ENCODE data around the gene RALB.

The RALB gene

GRCh38 chr2:120298173-120298835 is 45.7 kb downstream of the RALB start:
- Histone ChIP-seq H3K14ac (ENCODE audit: low read length) (no peak overlapping the region), H3K18ac (ENCODE audit: low read length) (no peak overlapping the region)
- no CpG with 5 or more reads among the region's 7 CpGs for WGBS (ENCODE audit: extremely low coverage, insufficient coverage, insufficient read length)

DNA sequence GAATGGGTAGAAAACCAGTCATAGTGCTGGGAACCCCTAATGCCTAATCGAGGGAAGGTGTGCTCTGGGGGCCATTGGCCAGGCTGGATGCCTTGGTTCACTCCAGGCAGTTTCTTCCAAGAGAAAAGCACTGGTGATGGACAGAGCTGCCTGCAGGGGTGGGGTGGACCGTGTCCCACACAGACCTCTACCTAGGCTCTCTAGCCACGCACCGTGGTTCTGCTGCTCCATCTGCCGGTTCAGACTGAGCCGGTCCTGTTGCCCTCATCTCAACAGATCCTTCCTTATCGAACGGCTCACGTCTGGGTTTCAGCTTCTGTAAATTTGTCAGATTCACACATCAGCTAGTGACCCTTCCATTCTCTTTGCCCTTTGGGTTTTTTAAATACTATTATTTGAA is 46.4 kb downstream of the RALB start:
- H2AK5ac ChIP-seq (ENCODE audit: low read length), result peak overlapping the region; percentile 91
- H3K18ac ChIP-seq (ENCODE audit: low read length), result peak overlapping the region; percentile 82
- H2AFZ ChIP-seq (ENCODE audit: insufficient read depth, low read length, poor library complexity), result no peak overlapping the region
- H3K23ac ChIP-seq (ENCODE audit: low read length), result no peak overlapping the region
- H2BK12ac ChIP-seq (ENCODE audit: low read length), result peak overlapping the region; percentile 96
- H3K79me1 ChIP-seq (ENCODE audit: low read length), result peaks cover 5% of the 10 kb centered on the region
- no peaks in the 10 kb centered on the region for H3K27me3 ChIP-seq (ENCODE audit: insufficient read depth, low read length)
- no peak overlapping the region for H4K8ac ChIP-seq (ENCODE audit: low read depth, low read length)
- peak overlapping the region; percentile 47 for H3K4ac ChIP-seq (ENCODE audit: low read depth, low read length)
- H3K4me1 ChIP-seq (ENCODE audit: control insufficient read depth in 1 of 2, insufficient read depth in 2 of 2, low read length in 2 of 2), result peaks cover 12 to 16% of the 10 kb centered on the region in 2 experiments
- peaks cover 2% of the 10 kb centered on the region for H3K9me3 ChIP-seq (ENCODE audit: insufficient read depth, low read depth, low read length)
- H2BK5ac ChIP-seq (ENCODE audit: low read depth, low read length, poor library complexity), result peak overlapping the region; percentile 51
- H3K4me3 ChIP-seq (ENCODE audit: low read depth, low read length), result no peak overlapping the region
- no peak overlapping the region for H3K14ac ChIP-seq (ENCODE audit: low read length)
- H3K4me2 ChIP-seq (ENCODE audit: low read length), result no peak overlapping the region
- peak overlapping the region; percentile 64 for H2BK120ac ChIP-seq (ENCODE audit: insufficient read depth, low read length, poor library complexity)
- no peak overlapping the region for H3K9ac ChIP-seq (ENCODE audit: low read length)
- no peaks in the 10 kb centered on the region for H3K79me2 ChIP-seq (ENCODE audit: control insufficient read depth, insufficient read depth, low read length, poor library complexity)
- peak; percentile 20 to 37 for DNase-seq
- H4K12ac ChIP-seq (ENCODE audit: low read depth, low read length), result no peak overlapping the region
- peak overlapping the region; percentile 72 for H4K91ac ChIP-seq (ENCODE audit: low read depth, low read length)
- peaks cover 4 to 9% of the 10 kb centered on the region in 2 experiments for H3K36me3 ChIP-seq (ENCODE audit: control insufficient read depth in 1 of 2, insufficient read depth in 2 of 2, low read length in 2 of 2)
- H3K27ac ChIP-seq (ENCODE audit: low read depth, low read length), result no peak overlapping the region
- WGBS (ENCODE audit: extremely low coverage, insufficient coverage, insufficient read length), result no CpG with 5 or more reads among the region's 9 CpGs

More at GRCh38 chr2:120298173-120298835, 45.7 kb downstream of the RALB start:
- Histone ChIP-seq H3K9ac (ENCODE audit: low read length) (no peak overlapping the region), H2AK5ac (ENCODE audit: low read length) (no peak overlapping the region), H2AFZ (ENCODE audit: insufficient read depth, low read length, poor library complexity) (no peak overlapping the region), H3K27me3 (ENCODE audit: insufficient read depth, low read length) (no peaks in the 10 kb centered on the region), H4K12ac (ENCODE audit: low read depth, low read length) (no peak overlapping the region), H4K91ac (ENCODE audit: low read depth, low read length) (no peak overlapping the region), H2BK5ac (ENCODE audit: low read depth, low read length, poor library complexity) (no peak overlapping the region), H3K4ac (ENCODE audit: low read depth, low read length) (no peak overlapping the region), H2BK12ac (ENCODE audit: low read length) (no peak overlapping the region), H3K79me2 (ENCODE audit: control insufficient read depth, insufficient read depth, low read length, poor library complexity) (no peaks in the 10 kb centered on the region), H2BK120ac (ENCODE audit: insufficient read depth, low read length, poor library complexity) (no peak overlapping the region), H3K4me3 (ENCODE audit: low read depth, low read length) (no peak overlapping the region), H3K9me3 (ENCODE audit: insufficient read depth, low read depth, low read length) (peaks cover 2% of the 10 kb centered on the region), H3K79me1 (ENCODE audit: low read length) (peaks cover 5% of the 10 kb centered on the region), H3K36me3 (ENCODE audit: control insufficient read depth in 1 of 2, insufficient read depth in 2 of 2, low read length in 2 of 2) (peaks cover 4 to 11% of the 10 kb centered on the region in 2 experiments), H4K8ac (ENCODE audit: low read depth, low read length) (no peak overlapping the region), H3K23ac (ENCODE audit: low read length) (no peak overlapping the region), H3K4me2 (ENCODE audit: low read length) (no peak overlapping the region), H3K27ac (ENCODE audit: low read depth, low read length) (peak overlapping the region; percentile 50), H3K4me1 (ENCODE audit: control insufficient read depth in 1 of 2, insufficient read depth in 2 of 2, low read length in 2 of 2) (peaks cover 12 to 17% of the 10 kb centered on the region in 2 experiments)
- peak in 1 of 2 donors; percentile 56 for DNase-seq

GRCh38 chr2:120299561-120299960 is 46.9 kb downstream of the RALB start:
- Histone ChIP-seq H3K4me1 (ENCODE audit: control insufficient read depth in 1 of 2, insufficient read depth in 2 of 2, low read length in 2 of 2) (peaks cover 12 to 16% of the 10 kb centered on the region in 2 experiments), H3K36me3 (ENCODE audit: control insufficient read depth in 1 of 2, insufficient read depth in 2 of 2, low read length in 2 of 2) (peaks cover 4 to 8% of the 10 kb centered on the region in 2 experiments), H2BK120ac (ENCODE audit: insufficient read depth, low read length, poor library complexity) (no peak overlapping the region), H3K79me2 (ENCODE audit: control insufficient read depth, insufficient read depth, low read length, poor library complexity) (no peaks in the 10 kb centered on the region), H3K4me3 (ENCODE audit: low read depth, low read length) (no peak overlapping the region), H3K23ac (ENCODE audit: low read length) (no peak overlapping the region), H3K4me2 (ENCODE audit: low read length) (no peak overlapping the region), H4K91ac (ENCODE audit: low read depth, low read length) (no peak overlapping the region), H3K27me3 (ENCODE audit: insufficient read depth, low read length) (no peaks in the 10 kb centered on the region), H2BK12ac (ENCODE audit: low read length) (no peak overlapping the region), H2AK5ac (ENCODE audit: low read length) (no peak overlapping the region), H3K9ac (ENCODE audit: low read length) (no peak overlapping the region), H3K4ac (ENCODE audit: low read depth, low read length) (no peak overlapping the region), H4K12ac (ENCODE audit: low read depth, low read length) (no peak overlapping the region), H2BK5ac (ENCODE audit: low read depth, low read length, poor library complexity) (no peak overlapping the region), H3K79me1 (ENCODE audit: low read length) (peaks cover 5% of the 10 kb centered on the region), H4K8ac (ENCODE audit: low read depth, low read length) (no peak overlapping the region), H3K18ac (ENCODE audit: low read length) (no peak overlapping the region), H3K27ac (ENCODE audit: low read depth, low read length) (no peak overlapping the region), H3K9me3 (ENCODE audit: insufficient read depth, low read depth, low read length) (peaks cover 2% of the 10 kb centered on the region), H2AFZ (ENCODE audit: insufficient read depth, low read length, poor library complexity) (no peak overlapping the region), H3K14ac (ENCODE audit: low read length) (no peak overlapping the region)
- WGBS (ENCODE audit: extremely low coverage, insufficient coverage, insufficient read length), result no CpG with 5 or more reads among the region's 6 CpGs
- DNase-seq, result peak; percentile 72 to 89

DNA sequence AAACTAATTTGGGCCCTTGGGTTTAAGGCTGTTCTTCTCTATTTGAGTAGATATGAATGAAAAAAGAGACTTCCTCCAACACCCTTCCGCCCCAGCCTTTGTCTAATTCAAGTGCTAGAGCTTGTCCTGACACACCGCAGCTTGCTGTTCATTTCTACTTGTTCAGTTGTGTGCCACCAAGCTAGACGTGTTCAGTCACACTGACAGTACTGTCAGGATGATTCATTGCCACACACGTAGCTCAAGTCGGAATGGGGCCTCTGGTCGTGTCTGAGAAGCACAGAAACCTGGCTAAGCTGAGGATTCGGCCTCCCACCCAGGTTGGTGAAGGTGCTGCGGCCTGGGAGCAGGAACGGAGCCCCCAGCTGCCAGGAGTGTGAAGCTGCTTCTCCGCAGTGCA is 47.7 kb downstream of the RALB start:
- Histone ChIP-seq H3K4me1 (ENCODE audit: control insufficient read depth in 1 of 2, insufficient read depth in 2 of 2, low read length in 2 of 2) (peaks cover 12 to 16% of the 10 kb centered on the region in 2 experiments), H3K27me3 (ENCODE audit: insufficient read depth, low read length) (no peaks in the 10 kb centered on the region), H2BK5ac (ENCODE audit: low read depth, low read length, poor library complexity) (no peak overlapping the region), H3K79me2 (ENCODE audit: control insufficient read depth, insufficient read depth, low read length, poor library complexity) (no peaks in the 10 kb centered on the region), H2BK12ac (ENCODE audit: low read length) (peak overlapping the region; percentile 52), H3K27ac (ENCODE audit: low read depth, low read length) (no peak overlapping the region), H3K18ac (ENCODE audit: low read length) (peak overlapping the region; percentile 16), H3K4me2 (ENCODE audit: low read length) (no peak overlapping the region), H2AFZ (ENCODE audit: insufficient read depth, low read length, poor library complexity) (no peak overlapping the region), H3K9me3 (ENCODE audit: insufficient read depth, low read depth, low read length) (peaks cover 2% of the 10 kb centered on the region), H3K23ac (ENCODE audit: low read length) (no peak overlapping the region), H4K91ac (ENCODE audit: low read depth, low read length) (peak overlapping the region; percentile 61), H3K14ac (ENCODE audit: low read length) (no peak overlapping the region), H3K4ac (ENCODE audit: low read depth, low read length) (no peak overlapping the region), H3K9ac (ENCODE audit: low read length) (no peak overlapping the region), H3K79me1 (ENCODE audit: low read length) (peaks cover 5% of the 10 kb centered on the region), H2BK120ac (ENCODE audit: insufficient read depth, low read length, poor library complexity) (no peak overlapping the region), H2AK5ac (ENCODE audit: low read length) (no peak overlapping the region), H3K4me3 (ENCODE audit: low read depth, low read length) (no peak overlapping the region), H3K36me3 (ENCODE audit: control insufficient read depth in 1 of 2, insufficient read depth in 2 of 2, low read length in 2 of 2) (peaks cover 4 to 8% of the 10 kb centered on the region in 2 experiments), H4K12ac (ENCODE audit: low read depth, low read length) (no peak overlapping the region), H4K8ac (ENCODE audit: low read depth, low read length) (no peak overlapping the region)
- no CpG with 5 or more reads among the region's 10 CpGs for WGBS (ENCODE audit: extremely low coverage, insufficient coverage, insufficient read length)
- peak in 1 of 2 donors; percentile 27 for DNase-seq

Data from trophoblast cell (in vitro differentiated cells and primary cell).